ENCODE data around the gene DBF4.
"Not testable (repeated sequence)": the region's sequence is repeated elsewhere in the genome, so short reads cannot be mapped to it uniquely, and the experiment has no call there.

Gene DBF4

GRCh38 chr7:87908814-87909213 is 32.5 kb downstream of the DBF4 start:
- H3K4me1 Mint-ChIP-seq (ENCODE audit: low read depth); H3K27ac Mint-ChIP-seq; H3K27me3 Mint-ChIP-seq (ENCODE audit: low read depth); H3K9me3 Mint-ChIP-seq; DNase-seq (ENCODE audit: low spot score); H3K4me3 Mint-ChIP-seq: not testable (repeated sequence)
- H3K36me3 Mint-ChIP-seq (ENCODE audit: low read depth), result peaks cover 21% of the 10 kb centered on the region

GRCh38 chr7:87912121-87912520 is 35.8 kb downstream of the DBF4 start:
- Mint-ChIP-seq H3K36me3 (ENCODE audit: low read depth) (peaks cover 10% of the 10 kb centered on the region), H3K4me1 (ENCODE audit: low read depth) (peaks cover 3% of the 10 kb centered on the region), H3K27ac (no peak overlapping the region), H3K9me3 (no peaks in the 10 kb centered on the region), H3K4me3 (no peak overlapping the region), H3K27me3 (ENCODE audit: low read depth) (peaks cover 12% of the 10 kb centered on the region)
- DNase-seq (ENCODE audit: low spot score), result no peak

- peaks cover 19% of the 10 kb centered on the region for H3K27me3 Mint-ChIP-seq (ENCODE audit: low read depth)
- no peaks in the 10 kb centered on the region for H3K36me3 Mint-ChIP-seq (ENCODE audit: low read depth)
- no peaks in the 10 kb centered on the region for H3K4me1 Mint-ChIP-seq (ENCODE audit: low read depth)
- no peak for DNase-seq (ENCODE audit: low spot score)
- no peak overlapping the region for H3K4me3 Mint-ChIP-seq
- H3K27ac Mint-ChIP-seq, result no peak overlapping the region
- no peaks in the 10 kb centered on the region for H3K9me3 Mint-ChIP-seq
Measured at GRCh38 chr7:87918740-87919139, 42.4 kb downstream of the DBF4 start.

GRCh38 chr7:87919875-87920274 is 43.6 kb downstream of the DBF4 start:
- H3K27ac Mint-ChIP-seq, result no peak overlapping the region

GRCh38 chr7:87920578-87920977 is 44.3 kb downstream of the DBF4 start:
- Mint-ChIP-seq H3K36me3 (ENCODE audit: low read depth) (no peaks in the 10 kb centered on the region), H3K9me3 (no peaks in the 10 kb centered on the region), H3K4me1 (ENCODE audit: low read depth) (no peaks in the 10 kb centered on the region), H3K27ac (no peak overlapping the region), H3K4me3 (no peak overlapping the region), H3K27me3 (ENCODE audit: low read depth) (peaks cover 19% of the 10 kb centered on the region)
- no peak for DNase-seq (ENCODE audit: low spot score)

More at GRCh38 chr7:87919875-87920274, 43.6 kb downstream of the DBF4 start:
- H3K27me3 Mint-ChIP-seq (ENCODE audit: low read depth), result peaks cover 19% of the 10 kb centered on the region
- no peak for DNase-seq (ENCODE audit: low spot score)
- H3K4me1 Mint-ChIP-seq (ENCODE audit: low read depth), result no peaks in the 10 kb centered on the region
- no peaks in the 10 kb centered on the region for H3K9me3 Mint-ChIP-seq
- no peaks in the 10 kb centered on the region for H3K36me3 Mint-ChIP-seq (ENCODE audit: low read depth)
- no peak overlapping the region for H3K4me3 Mint-ChIP-seq

GRCh38 chr7:87922759-87923395 is 46.6 kb downstream of the DBF4 start:
- not testable (repeated sequence) for H3K4me1 Mint-ChIP-seq (ENCODE audit: low read depth)

GRCh38 chr7:87926581-87927461 is 50.5 kb downstream of the DBF4 start:
- Mint-ChIP-seq H3K4me1 (ENCODE audit: low read depth) (no peaks in the 10 kb centered on the region), H3K9me3 (no peaks in the 10 kb centered on the region), H3K27ac (no peak overlapping the region), H3K27me3 (ENCODE audit: low read depth) (peaks cover 23% of the 10 kb centered on the region), H3K4me3 (no peak overlapping the region), H3K36me3 (ENCODE audit: low read depth) (no peaks in the 10 kb centered on the region)
- DNase-seq (ENCODE audit: low spot score), result no peak

More at GRCh38 chr7:87922759-87923395, 46.6 kb downstream of the DBF4 start:
- not testable (repeated sequence) for H3K4me3 Mint-ChIP-seq; DNase-seq (ENCODE audit: low spot score); H3K27me3 Mint-ChIP-seq (ENCODE audit: low read depth); H3K27ac Mint-ChIP-seq; H3K9me3 Mint-ChIP-seq; H3K36me3 Mint-ChIP-seq (ENCODE audit: low read depth)

GRCh38 chr7:87933605-87933952 is 57.3 kb downstream of the DBF4 start:
- Mint-ChIP-seq H3K4me1 (ENCODE audit: low read depth) (peaks cover 9% of the 10 kb centered on the region), H3K27ac (peak overlapping the region; percentile 24), H3K27me3 (ENCODE audit: low read depth) (peaks cover 34% of the 10 kb centered on the region), H3K36me3 (ENCODE audit: low read depth) (no peaks in the 10 kb centered on the region), H3K4me3 (peak overlapping the region; percentile 91), H3K9me3 (no peaks in the 10 kb centered on the region)
- no peak for DNase-seq (ENCODE audit: low spot score)

GRCh38 chr7:87933953-87934698 is 57.8 kb downstream of the DBF4 start, which contains the start of gene ADAM22:
Gene ADAM22 (plus strand): TSS chr7:87934251. CDS start chr7:87934466, 215 bp downstream.
- Mint-ChIP-seq H3K27me3 (ENCODE audit: low read depth) (peaks cover 32% of the 10 kb centered on the region), H3K27ac (peak within 1 kb of the TSS; percentile 24), H3K4me3 (peak within 1 kb of the TSS; percentile 91), H3K4me1 (ENCODE audit: low read depth) (peaks cover 9% of the 10 kb centered on the region), H3K36me3 (ENCODE audit: low read depth) (peaks cover 3% of the 10 kb centered on the region), H3K9me3 (no peaks in the 10 kb centered on the region)
- DNase-seq (ENCODE audit: low spot score), result peak; percentile 84

- H3K4me1 Mint-ChIP-seq (ENCODE audit: low read depth), result peaks cover 9% of the 10 kb centered on the region
- peaks cover 27% of the 10 kb centered on the region for H3K27me3 Mint-ChIP-seq (ENCODE audit: low read depth)
- H3K9me3 Mint-ChIP-seq, result no peaks in the 10 kb centered on the region
- peak overlapping the region; percentile 91 for H3K4me3 Mint-ChIP-seq
- H3K36me3 Mint-ChIP-seq (ENCODE audit: low read depth), result peaks cover 3% of the 10 kb centered on the region
- H3K27ac Mint-ChIP-seq, result no peak overlapping the region
- DNase-seq (ENCODE audit: low spot score), result no peak
Measured at GRCh38 chr7:87934699-87935383, 58.5 kb downstream of the DBF4 start.

- no peak for DNase-seq (ENCODE audit: low spot score)
- Mint-ChIP-seq H3K27me3 (ENCODE audit: low read depth) (peaks cover 23% of the 10 kb centered on the region), H3K4me3 (peak overlapping the region; percentile 91), H3K27ac (no peak overlapping the region), H3K36me3 (ENCODE audit: low read depth) (peaks cover 3% of the 10 kb centered on the region), H3K4me1 (ENCODE audit: low read depth) (peaks cover 9% of the 10 kb centered on the region), H3K9me3 (no peaks in the 10 kb centered on the region)
Measured at GRCh38 chr7:87935384-87935706, 59.1 kb downstream of the DBF4 start.

- Mint-ChIP-seq H3K9me3 (no peaks in the 10 kb centered on the region), H3K27me3 (ENCODE audit: low read depth) (peaks cover 2% of the 10 kb centered on the region), H3K27ac (no peak overlapping the region), H3K36me3 (ENCODE audit: low read depth) (peaks cover 3% of the 10 kb centered on the region), H3K4me3 (no peak overlapping the region), H3K4me1 (ENCODE audit: low read depth) (no peaks in the 10 kb centered on the region)
- no peak for DNase-seq (ENCODE audit: low spot score)
Measured at GRCh38 chr7:87941138-87941537, 64.8 kb downstream of the DBF4 start.

- no peak for DNase-seq (ENCODE audit: low spot score)
- H3K36me3 Mint-ChIP-seq (ENCODE audit: low read depth), result peaks cover 1% of the 10 kb centered on the region
- H3K4me3 Mint-ChIP-seq, result no peak overlapping the region
- no peaks in the 10 kb centered on the region for H3K27me3 Mint-ChIP-seq (ENCODE audit: low read depth)
- no peak overlapping the region for H3K27ac Mint-ChIP-seq
- no peaks in the 10 kb centered on the region for H3K9me3 Mint-ChIP-seq
- no peaks in the 10 kb centered on the region for H3K4me1 Mint-ChIP-seq (ENCODE audit: low read depth)
Measured at GRCh38 chr7:87944547-87944946, 68.3 kb downstream of the DBF4 start.

Measured in T-helper 2 cell treated with Interferon-gamma antibody and Interleukin-4, amounts not matched to agents 5 μg/mL and 100 μg/mL, for 36 hours (primary cell).